Left renal cortex interstitium (tissue), 4 donors: Measurements from ENCODE around the gene ILDR2. TPM values are rescaled to one million over a fixed set of nuclear protein-coding genes. Genes with fewer than 3 reads are reported as not detected.

Experiments
- polyA plus RNA-seq, 4 donors: library from polyadenylated mRNA; unstranded; fragments of 120-200 nt; gene quantifications; one replicate each; pipeline ENCODE4 v1.2.1, GENCODE V29; 2013; ENCODE audit not compliant: insufficient read length in 4 of 4

Gene ILDR2
- polyA plus RNA-seq, 4 donors: 12.0 to 16.3 (median 14.0) TPM

Other genes starting within 250 kb of the ILDR2 start
- 10 to 100 TPM; 37.0 to 43.3 (median 40.2) TPM for gene POGK, start 136.1 kb downstream of the ILDR2 start, polyA plus RNA-seq
- gene TADA1, start 99.3 kb downstream of the ILDR2 start, polyA plus RNA-seq: 10 to 100 TPM; 23.7 to 27.1 (median 26.0) TPM
- gene MAEL, start 13.7 kb upstream of the ILDR2 start, polyA plus RNA-seq: 1 to 10 TPM; 2.5 to 3.1 (median 2.7) TPM
- 1 to 10 TPM; 1.1 to 1.7 (median 1.3) TPM for gene GPA33, start 114.8 kb upstream of the ILDR2 start, polyA plus RNA-seq
- under 1 TPM; 0.35 to 0.65 (median 0.40) TPM for gene STYXL2, start 118.5 kb upstream of the ILDR2 start, polyA plus RNA-seq
- 10 to 100 TPM; 11.8 to 18.6 (median 13.9) TPM for gene POU2F1, start 245.3 kb upstream of the ILDR2 start, polyA plus RNA-seq